Thyroid gland (tissue), 4 donors: Measurements from ENCODE around the gene CD46. TPM values are rescaled to one million over a fixed set of nuclear protein-coding genes. Genes with fewer than 3 reads are reported as not detected.
"Not testable (repeated sequence)": the region's sequence is repeated elsewhere in the genome, so short reads cannot be mapped to it uniquely, and the experiment has no call there.

Source experiments
- DNase-seq, 2 donors: peaks; one replicate each; pipeline ENCODE4 v3.0.0-alpha.2; 2019
- H3K27ac ChIP-seq, 3 donors: fragments of 200-600 bp; sonication (generic); 1 replicate in 2 of 3; 2 replicates in 1 of 3; pipeline ENCODE4 v1.5.1; 2016 to 2019; ENCODE audit warnings: mild to moderate bottlenecking in 1 of 3, moderate library complexity in 1 of 3
- H3K27me3 ChIP-seq: fragments of 200-600 bp; sonication (generic); one replicate; pipeline ENCODE4 v1.5.1; 2019
- H3K36me3 ChIP-seq, 2 donors: fragments of 200-600 bp; sonication (generic); one replicate each; pipeline ENCODE4 v1.5.1; 2016 to 2019
- H3K4me1 ChIP-seq, 2 donors: fragments of 200-600 bp; sonication (generic); one replicate each; pipeline ENCODE4 v1.5.1; 2017 to 2019
- H3K4me3 ChIP-seq, 3 donors: fragments of 200-600 bp; sonication (generic); replicated peaks in 1 of 3; 1 replicate in 2 of 3; 2 replicates in 1 of 3; pipeline ENCODE4 v1.5.1; 2016; ENCODE audit warnings: mild to moderate bottlenecking in 1 of 3
- H3K9me3 ChIP-seq: fragments of 200-600 bp; sonication (generic); one replicate; pipeline ENCODE4 v1.5.1; 2017
- POLR2A ChIP-seq, 2 donors: fragments of 450-650 bp; IDR thresholded peaks; one replicate each; pipeline ENCODE4 v1.6.1; 2017; ENCODE audit warnings: antibody characterized with exemption in 2 of 2, mild to moderate bottlenecking in 2 of 2, moderate library complexity in 1 of 2
- WGBS, 2 donors: methylation state at CpG; one replicate each; pipeline ENCODE4 v1.1.5; 2017; 5-methylcytosine and 5-hydroxymethylcytosine counted together
- intact Hi-C: fragments of 100-400 bp; cut with DNase I; formaldehyde crosslinking; loops from one replicate; pipeline ENCODE4 v1.15.1; 2023
- total RNA-seq, 4 donors: library from RNA; depleted of rRNA; stranded (reverse); fragments of >200 nt; gene quantifications; one replicate each; pipeline ENCODE4 v1.2.3, GENCODE V29; 2016
- TF ChIP-seq, protein P1 (sequence below), 6 experiments: fragments of 200-600 bp in 3 of 6; fragments of 450-650 bp in 3 of 6; sonication (generic) in 3 of 6; IDR thresholded peaks; one replicate each; pipeline ENCODE4 v1.5.1; 2016 to 2019; ENCODE audit warnings: antibody characterized with exemption in 6 of 6, mild to moderate bottlenecking in 2 of 6, inconsistent platforms in 1 of 6, moderate library complexity in 1 of 6

Gene CD46
- total RNA-seq, 4 donors from 2014 or later = 135 to 275 (median 180) TPM

DNA sequence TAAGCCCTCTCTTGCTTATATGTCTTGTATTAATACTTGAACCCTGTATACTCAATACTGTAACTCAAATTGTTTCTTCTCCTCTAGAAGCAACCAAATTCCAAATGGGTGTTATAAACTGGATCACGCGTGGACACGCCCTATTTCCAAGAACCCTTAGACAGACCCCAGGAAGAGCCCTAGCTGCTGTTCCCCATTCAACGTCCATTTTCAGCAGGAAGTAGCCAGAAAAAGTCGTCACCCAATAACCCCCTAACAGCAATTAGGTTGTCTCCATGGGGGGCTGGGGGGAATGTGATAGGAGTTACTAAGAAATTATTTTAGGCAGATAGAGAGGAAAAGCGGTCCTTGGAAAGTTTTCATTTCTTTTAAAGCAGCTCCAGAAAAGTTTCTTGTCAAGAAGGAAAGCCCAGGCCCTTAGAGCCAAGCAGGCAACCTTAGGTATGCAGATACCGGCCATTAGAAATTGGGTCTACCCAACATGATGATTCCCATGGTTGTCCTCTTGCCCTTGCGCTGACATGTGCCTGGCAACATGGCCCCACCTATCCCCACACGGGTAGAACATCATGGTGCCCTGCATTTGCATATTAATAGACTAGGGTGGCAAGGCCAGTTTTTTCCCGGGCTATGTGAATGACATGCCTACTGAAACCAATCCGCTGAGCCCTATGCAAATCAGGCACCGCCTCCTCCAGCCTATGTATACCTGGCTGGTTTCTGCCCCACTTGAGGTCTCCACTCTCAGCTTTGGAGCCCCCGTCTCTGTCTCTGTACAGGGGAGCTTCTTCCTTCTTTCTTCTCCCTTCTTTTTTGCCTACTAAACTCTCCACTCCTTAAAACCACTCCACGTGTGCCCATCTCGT lies 4.0 kb upstream of the CD46 start:
- Histone ChIP-seq H3K9me3 (no peaks in the 10 kb centered on the region), H3K36me3 (no peaks in the 10 kb centered on the region), H3K27me3 (no peaks in the 10 kb centered on the region), H3K4me3 (no peak overlapping the region), H3K4me1 (peaks cover 11 to 18% of the 10 kb centered on the region in 2 donors), H3K27ac (no peak overlapping the region)
- TF ChIP-seq, protein P1, sequence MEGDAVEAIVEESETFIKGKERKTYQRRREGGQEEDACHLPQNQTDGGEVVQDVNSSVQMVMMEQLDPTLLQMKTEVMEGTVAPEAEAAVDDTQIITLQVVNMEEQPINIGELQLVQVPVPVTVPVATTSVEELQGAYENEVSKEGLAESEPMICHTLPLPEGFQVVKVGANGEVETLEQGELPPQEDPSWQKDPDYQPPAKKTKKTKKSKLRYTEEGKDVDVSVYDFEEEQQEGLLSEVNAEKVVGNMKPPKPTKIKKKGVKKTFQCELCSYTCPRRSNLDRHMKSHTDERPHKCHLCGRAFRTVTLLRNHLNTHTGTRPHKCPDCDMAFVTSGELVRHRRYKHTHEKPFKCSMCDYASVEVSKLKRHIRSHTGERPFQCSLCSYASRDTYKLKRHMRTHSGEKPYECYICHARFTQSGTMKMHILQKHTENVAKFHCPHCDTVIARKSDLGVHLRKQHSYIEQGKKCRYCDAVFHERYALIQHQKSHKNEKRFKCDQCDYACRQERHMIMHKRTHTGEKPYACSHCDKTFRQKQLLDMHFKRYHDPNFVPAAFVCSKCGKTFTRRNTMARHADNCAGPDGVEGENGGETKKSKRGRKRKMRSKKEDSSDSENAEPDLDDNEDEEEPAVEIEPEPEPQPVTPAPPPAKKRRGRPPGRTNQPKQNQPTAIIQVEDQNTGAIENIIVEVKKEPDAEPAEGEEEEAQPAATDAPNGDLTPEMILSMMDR (IDR thresholded peaks at IDR 0.05) = no peak
- TF ChIP-seq POLR2A (IDR thresholded peaks at IDR 0.05) = no peak
- WGBS, 2 donors = 90 to 95% methylated on average over 15 of the region's 15 CpGs
- DNase-seq = no peak
- intact Hi-C loops = no loop called here

DNA sequence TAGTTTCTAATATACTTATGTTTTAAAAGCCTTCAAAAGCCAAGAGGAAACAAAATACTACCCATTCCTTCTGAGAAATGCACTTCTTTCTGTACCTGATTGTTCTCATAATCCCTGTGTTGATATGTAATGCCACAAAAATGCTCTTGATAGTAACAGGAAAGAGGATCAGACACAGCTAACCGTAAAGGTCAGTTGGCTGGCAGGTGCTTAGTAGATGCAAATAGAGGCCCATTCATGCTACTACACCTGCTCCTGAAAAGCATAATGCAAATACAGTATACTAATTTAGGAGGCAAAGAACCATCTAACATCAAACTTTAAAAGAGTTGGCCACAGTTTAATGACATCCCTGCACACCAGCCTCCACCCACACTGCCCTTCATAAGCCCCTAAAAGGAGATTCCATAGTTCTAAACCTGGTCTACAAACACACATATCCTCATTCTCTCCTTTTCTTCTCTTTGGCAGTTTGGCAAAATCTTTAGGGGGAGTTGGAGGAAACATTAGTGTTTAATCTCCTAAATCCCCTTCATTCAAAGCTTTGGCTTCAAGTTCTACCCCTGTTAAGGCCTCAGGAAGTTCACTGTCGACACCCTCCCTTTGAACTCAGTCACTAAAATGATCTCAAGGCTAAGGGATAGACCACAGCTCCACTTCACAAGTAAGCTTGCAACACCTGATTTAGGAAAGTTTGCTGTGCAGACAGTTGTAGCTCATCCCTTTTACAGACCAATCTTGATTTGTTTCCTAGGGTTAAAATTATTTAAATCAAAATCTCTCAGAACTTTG lies 2.9 kb upstream of the CD46 start:
- TF ChIP-seq POLR2A (IDR thresholded peaks at IDR 0.05) = no peak
- TF ChIP-seq, protein P1 (IDR thresholded peaks at IDR 0.05) = no peak
- Histone ChIP-seq H3K9me3 (no peaks in the 10 kb centered on the region), H3K36me3 (no peaks in the 10 kb centered on the region), H3K27ac (no peak overlapping the region), H3K27me3 (no peaks in the 10 kb centered on the region), H3K4me3 (no peak overlapping the region), H3K4me1 (peaks cover 16 to 29% of the 10 kb centered on the region in 2 donors)
- 68 to 70% methylated on average over 2 of the region's 2 CpGs for WGBS, 2 donors
- intact Hi-C loops = no loop called here
- DNase-seq = no peak

DNA sequence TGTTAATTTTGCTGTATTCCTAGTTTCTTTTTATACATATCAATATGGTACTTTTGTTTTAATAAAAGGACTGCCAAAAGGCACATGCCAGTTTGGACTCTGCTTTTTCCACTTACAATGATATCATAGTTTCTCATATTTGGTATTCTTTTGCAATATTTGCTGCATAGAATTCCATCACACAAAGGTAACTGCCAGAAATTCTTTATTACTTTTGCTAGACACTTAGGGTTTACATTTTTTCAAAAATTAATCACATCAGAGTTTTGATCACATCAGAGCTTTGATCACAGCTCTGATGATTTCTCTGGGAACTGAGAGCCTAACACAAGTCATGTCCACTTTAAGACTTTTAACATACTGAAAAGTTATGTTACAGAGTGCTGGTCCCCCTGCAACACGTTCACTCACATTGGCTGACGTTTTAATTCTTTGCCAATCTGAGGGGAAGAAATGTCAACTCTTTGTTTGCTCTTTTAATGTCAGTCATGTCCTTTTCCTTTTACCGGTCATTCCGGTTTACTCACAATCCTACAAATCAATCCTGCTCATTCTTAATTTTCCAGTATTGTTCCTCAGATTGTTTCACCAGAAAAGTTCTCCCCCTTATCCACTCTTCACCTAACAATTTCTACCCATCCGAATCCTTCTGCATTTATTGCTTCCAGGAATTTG lies 1.1 kb upstream of the CD46 start:
- TF ChIP-seq, protein P1 (IDR thresholded peaks at IDR 0.05) = no peak

DNA sequence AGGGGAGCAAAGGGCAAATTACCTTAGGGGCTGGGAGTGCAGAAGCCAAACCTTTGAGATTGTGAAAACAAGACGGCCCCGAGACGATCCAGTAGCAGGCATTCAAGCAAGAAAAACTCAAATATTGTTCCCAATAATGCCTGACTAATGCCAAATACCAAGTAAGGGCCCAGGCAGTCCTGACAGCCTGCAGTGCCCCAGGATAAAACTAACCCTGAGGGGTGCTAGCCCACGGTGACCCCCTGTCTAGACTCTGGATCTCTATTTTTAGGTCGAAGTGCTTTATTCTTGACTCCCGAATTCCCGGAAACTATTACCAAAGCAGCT lies 428 bp upstream of the CD46 start:
- H3K9me3 ChIP-seq, H3K27me3 ChIP-seq, H3K36me3 ChIP-seq, DNase-seq, intact Hi-C loops: not testable (repeated sequence)
- 10 to 17% methylated on average over 7 of the region's 7 CpGs for WGBS, 2 donors
- H3K4me3 ChIP-seq = peak overlapping the region in 2 of 3 donors; percentile 1 to 33
- peak overlapping the region; percentile 75 to 91 (median 89) for H3K27ac ChIP-seq
- peaks cover 40 to 54% of the 10 kb centered on the region in 2 donors for H3K4me1 ChIP-seq

More for the DNA sequence above, 1.1 kb upstream of the CD46 start:
- intact Hi-C loops = no loop called here
- no peaks in the 10 kb centered on the region for H3K9me3 ChIP-seq
- no peak for DNase-seq
- peak overlapping the region; percentile 75 to 91 (median 89) for H3K27ac ChIP-seq
- H3K36me3 ChIP-seq = no peaks in the 10 kb centered on the region
- H3K27me3 ChIP-seq = no peaks in the 10 kb centered on the region
- H3K4me1 ChIP-seq = peaks cover 34 to 47% of the 10 kb centered on the region in 2 donors
- WGBS, 2 donors = 40 to 53% methylated on average over 5 of the region's 5 CpGs
- H3K4me3 ChIP-seq = peak overlapping the region in 1 of 3 donors; percentile 33

DNA sequence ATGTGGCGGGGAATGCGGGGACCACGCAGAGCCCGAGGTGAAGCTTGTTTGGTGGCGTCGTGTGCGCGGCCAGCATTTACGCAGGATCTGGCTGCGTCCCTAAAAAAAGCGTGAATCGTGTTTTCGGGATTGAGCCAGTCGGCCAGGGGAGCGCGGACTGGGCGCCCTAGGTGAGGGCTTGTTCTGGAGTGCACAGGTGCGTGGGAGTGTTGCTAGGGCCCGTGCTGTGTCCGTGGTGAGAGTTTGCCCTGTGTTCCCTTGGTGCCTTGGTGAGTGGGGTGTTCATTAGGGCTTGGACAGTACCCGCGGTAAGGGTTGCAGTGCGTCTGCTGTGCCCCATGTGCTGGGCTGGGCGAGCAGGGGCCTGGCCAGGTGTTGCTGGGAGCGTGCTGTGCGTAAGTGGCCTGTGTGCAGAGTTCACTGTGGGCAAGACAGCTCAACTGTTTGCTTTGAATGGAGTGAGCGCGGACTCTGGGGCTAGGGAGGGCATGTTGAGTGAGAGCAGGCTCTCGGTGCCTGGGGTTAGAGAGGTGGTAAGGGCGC lies 673 bp downstream of the CD46 start:
- Histone ChIP-seq H3K4me1 (peaks cover 40 to 56% of the 10 kb centered on the region in 2 donors), H3K4me3 (peak overlapping the region; percentile 57 to 94 (median 67)), H3K27ac (peak overlapping the region; percentile 75 to 91 (median 89)), H3K9me3 (no peaks in the 10 kb centered on the region), H3K27me3 (no peaks in the 10 kb centered on the region), H3K36me3 (peaks cover 2 to 5% of the 10 kb centered on the region in 2 donors)
- intact Hi-C loops = no loop called here
- WGBS, 2 donors = 1% methylated on average over 19 to 23 of the region's 30 CpGs
- no peak for TF ChIP-seq POLR2A (IDR thresholded peaks at IDR 0.05)
- TF ChIP-seq, protein P1 (IDR thresholded peaks at IDR 0.05) = no peak
- DNase-seq = peak; percentile 63 to 70
